Measurements from ENCODE around the gene PLA2G2E. TPM values are rescaled to one million over a fixed set of nuclear protein-coding genes. Genes with fewer than 3 reads are reported as not detected.
"Not testable (repeated sequence)": the region's sequence is repeated elsewhere in the genome, so short reads cannot be mapped to it uniquely, and the experiment has no call there.

PLA2G2E gene
- total RNA-seq, 2 donors from 2014 or later: not detected

GRCh38 chr1:19892628-19893168, 30.7 kb downstream of the PLA2G2E start:
- intact Hi-C loops (cut with DNase I): no loop called here
- no peak for ATAC-seq
- DNase-seq: no peak

GRCh38 chr1:19892129-19892528, 31.3 kb downstream of the PLA2G2E start:
- DNase-seq: no peak
- ATAC-seq: no peak
- intact Hi-C loops (cut with DNase I): no loop called here

- ATAC-seq (no peak), DNase-seq (no peak)
- intact Hi-C loops (cut with DNase I): no loop called here
Measured at GRCh38 chr1:19889656-19890055, 33.8 kb downstream of the PLA2G2E start.

- ATAC-seq (no peak), DNase-seq (no peak)
- intact Hi-C loops (cut with DNase I): no loop called here
Measured at GRCh38 chr1:19888112-19888511, 35.3 kb downstream of the PLA2G2E start.

GRCh38 chr1:19885821-19886220, 37.6 kb downstream of the PLA2G2E start:
- ATAC-seq (no peak), DNase-seq (no peak)
- intact Hi-C loops (cut with DNase I): no loop called here

- intact Hi-C loops (cut with DNase I): no loop called here
- ATAC-seq (no peak), DNase-seq (no peak)
Measured at GRCh38 chr1:19884312-19884711, 39.1 kb downstream of the PLA2G2E start.

- DNase-seq (peak; percentile 95), ATAC-seq (peak; percentile 99)
- intact Hi-C loops (cut with DNase I): no loop called here
Measured at GRCh38 chr1:19882111-19883071, 41.0 kb downstream of the PLA2G2E start, which contains the start of gene OTUD3. Gene OTUD3, plus strand, starts transcription at chr1:19882395. Its CDS starts 119 bp downstream, at chr1:19882514.

- DNase-seq; intact Hi-C loops (cut with DNase I); ATAC-seq: not testable (repeated sequence)
Measured at GRCh38 chr1:19880841-19881240, 42.6 kb downstream of the PLA2G2E start.

GRCh38 chr1:19879661-19880060, 43.8 kb downstream of the PLA2G2E start:
- DNase-seq (no peak), ATAC-seq (no peak)
- intact Hi-C loops (cut with DNase I): no loop called here

GRCh38 chr1:19879227-19879626, 44.2 kb downstream of the PLA2G2E start:
- intact Hi-C loops (cut with DNase I): no loop called here
- ATAC-seq: no peak
- no peak for DNase-seq

GRCh38 chr1:19878637-19878985, 44.8 kb downstream of the PLA2G2E start:
- ATAC-seq: no peak
- DNase-seq: no peak
- intact Hi-C loops (cut with DNase I): no loop called here

GRCh38 chr1:19877821-19878636, 45.4 kb downstream of the PLA2G2E start:
- DNase-seq: no peak
- no peak for ATAC-seq
- intact Hi-C loops (cut with DNase I): no loop called here

GRCh38 chr1:19877181-19877750, 46.2 kb downstream of the PLA2G2E start:
- ATAC-seq (no peak), DNase-seq (no peak)
- intact Hi-C loops (cut with DNase I): no loop called here

- intact Hi-C loops (cut with DNase I): no loop called here
- ATAC-seq (no peak), DNase-seq (no peak)
Measured at GRCh38 chr1:19872190-19872589, 51.2 kb downstream of the PLA2G2E start.

Other genes with a start within 250 kb of the PLA2G2E start
- gene TMCO4, start 123.7 kb downstream of the PLA2G2E start, total RNA-seq: 10 to 100 TPM in 1 of 2 donors, 1 to 10 TPM in 1; 9.0 to 10.1 TPM
- not detected for gene RNF186, start 108.3 kb downstream of the PLA2G2E start, total RNA-seq
- gene OTUD3, start 41.2 kb downstream of the PLA2G2E start, total RNA-seq: 1 to 10 TPM; 4.6 to 6.9 TPM
- 1,000 to 10,000 TPM in 1 of 2 donors, 100 to 1,000 TPM in 1; 376 to 1,124 TPM for gene PLA2G2A, start 56.0 kb upstream of the PLA2G2E start, total RNA-seq
- gene PLA2G5, start 146.6 kb upstream of the PLA2G2E start, total RNA-seq: 10 to 100 TPM; 84.9 to 93.0 TPM
- not detected for gene PLA2G2D, start 195.9 kb upstream of the PLA2G2E start, total RNA-seq
- not detected for gene PLA2G2F, start 215.7 kb upstream of the PLA2G2E start, total RNA-seq

All from left cardiac atrium (tissue), 4 donors.